Tongue (tissue), 1 donor: ENCODE results near the gene OTOF. TPM values are rescaled to one million over a fixed set of nuclear protein-coding genes. Genes with fewer than 3 reads are reported as not detected.

ENCODE experiments used
- total RNA-seq: library from RNA; depleted of rRNA; stranded (reverse); fragments of >200 nt; gene quantifications from one replicate; pipeline ENCODE4 v1.2.3, GENCODE V29; 2014

OTOF gene
- total RNA-seq, 1 donor from 2014 or later, result 12.4 TPM

Other genes with a start within 250 kb of the OTOF start
- gene HADHA, start 233.5 kb downstream of the OTOF start, total RNA-seq, result 191 TPM
- gene HADHB, start 233.2 kb downstream of the OTOF start, total RNA-seq, result 196 TPM
- 20.6 TPM for gene SELENOI, start 132.0 kb downstream of the OTOF start, total RNA-seq
- gene ADGRF3, start 131.3 kb downstream of the OTOF start, total RNA-seq, result not detected
- gene DRC1, start 76.2 kb downstream of the OTOF start, total RNA-seq, result not detected
- not detected for gene CIB4, start 163.2 kb upstream of the OTOF start, total RNA-seq
- gene KCNK3, start 214.6 kb upstream of the OTOF start, total RNA-seq, result 1.1 TPM